SK-N-SH treated with all-trans-retinoic acid at 6 μM for 48 hours (cell line): ENCODE results near the gene PDE1A.
A peak's percentile ranks its signal among the peaks of the same experiment; 100 is the strongest.

Source experiments
- ATAC-seq: fragments of 200-7000 bp; cut with Tn5 transposase; 3 replicates; pipeline ENCODE4 v1.9.1; 2020; ENCODE audit warnings: mild to moderate bottlenecking, moderate library complexity
- ARNTL ChIP-seq: fragments of 450-650 bp; formaldehyde crosslinking; IDR thresholded peaks from 2 replicates; pipeline ENCODE4 v1.5.0; 2020; ENCODE audit warnings: low read depth, mild to moderate bottlenecking, moderate library complexity, borderline replicate concordance
- BACH2 ChIP-seq: fragments of 250-450 bp; sonication (Bioruptor Pico); IDR thresholded peaks from 2 replicates; pipeline ENCODE4 v1.9.0; 2021; ENCODE audit warnings: mild to moderate bottlenecking, borderline replicate concordance
- CREB5 ChIP-seq: fragments of 250-450 bp; sonication (Bioruptor Pico); IDR thresholded peaks from 2 replicates; pipeline ENCODE4 v1.5.1; 2020; ENCODE audit warnings: low read depth, mild to moderate bottlenecking, moderate library complexity
- CSDC2 ChIP-seq: fragments of 250-450 bp; sonication (Bioruptor Pico); IDR thresholded peaks from 2 replicates; pipeline ENCODE4 v1.5.0; 2020; ENCODE audit warnings: mild to moderate bottlenecking, moderate library complexity
- CSRNP3 ChIP-seq: fragments of 250-450 bp; sonication (Bioruptor Pico); IDR thresholded peaks from 2 replicates; pipeline ENCODE4 v1.5.1; 2021; ENCODE audit warnings: mild to moderate bottlenecking, moderate library complexity
- ESRRG ChIP-seq: fragments of 250-450 bp; sonication (Bioruptor Pico); IDR thresholded peaks from 2 replicates; pipeline ENCODE4 v1.6.1; 2021; ENCODE audit warnings: mild to moderate bottlenecking
- GLIS3 ChIP-seq: fragments of 250-450 bp; sonication (Bioruptor Pico); IDR thresholded peaks from 2 replicates; pipeline ENCODE4 v1.5.0; 2020; ENCODE audit warnings: mild to moderate bottlenecking, moderate library complexity
- ISL1 ChIP-seq: fragments of 250-450 bp; sonication (Bioruptor Pico); IDR thresholded peaks from 2 replicates; pipeline ENCODE4 v2.1.2; 2022; ENCODE audit warnings: mild to moderate bottlenecking, moderate library complexity
- OSR1 ChIP-seq: fragments of 250-450 bp; sonication (Bioruptor Pico); IDR thresholded peaks from 2 replicates; pipeline ENCODE4 v1.8.0; 2022; ENCODE audit warnings: moderate library complexity, mild to moderate bottlenecking, inconsistent platforms
- POU6F1 ChIP-seq: fragments of 250-450 bp; sonication (Bioruptor Pico); IDR thresholded peaks from 2 replicates; pipeline ENCODE4 v1.8.0; 2021; ENCODE audit warnings: low read depth, mild to moderate bottlenecking, moderate library complexity, borderline replicate concordance
- PPARA ChIP-seq: fragments of 250-450 bp; sonication (Bioruptor Pico); IDR thresholded peaks from 2 replicates; pipeline ENCODE4 v1.5.0; 2020; ENCODE audit warnings: mild to moderate bottlenecking, borderline replicate concordance
- RARB ChIP-seq: fragments of 250-450 bp; sonication (Bioruptor Pico); IDR thresholded peaks from 2 replicates; pipeline ENCODE4 v1.8.0; 2021; ENCODE audit warnings: mild to moderate bottlenecking, moderate library complexity
- SNAI2 ChIP-seq: fragments of 250-450 bp; sonication (Bioruptor Pico); IDR thresholded peaks from 2 replicates; pipeline ENCODE4 v1.5.0; 2020; ENCODE audit warnings: mild to moderate bottlenecking, moderate library complexity
- TCF4 ChIP-seq: fragments of 250-450 bp; sonication (Bioruptor Pico); IDR thresholded peaks from 2 replicates; pipeline ENCODE4 v1.8.0; 2021; ENCODE audit warnings: mild to moderate bottlenecking, moderate library complexity, borderline replicate concordance
- TOX ChIP-seq: fragments of 250-450 bp; sonication (Bioruptor Pico); IDR thresholded peaks from 2 replicates; pipeline ENCODE4 v1.8.0; 2021; ENCODE audit warnings: mild to moderate bottlenecking, moderate library complexity, borderline replicate concordance
- ZC3H10 ChIP-seq: fragments of 250-450 bp; sonication (Bioruptor Pico); IDR thresholded peaks from 2 replicates; pipeline ENCODE4 v1.5.1; 2021; ENCODE audit warnings: mild to moderate bottlenecking, moderate library complexity
- ZFP3 ChIP-seq: fragments of 250-450 bp; sonication (Bioruptor Pico); IDR thresholded peaks from 2 replicates; pipeline ENCODE4 v1.5.0; 2020; ENCODE audit warnings: mild to moderate bottlenecking, moderate library complexity
- ZFP30 ChIP-seq: fragments of 450-650 bp; formaldehyde crosslinking; IDR thresholded peaks from 2 replicates; pipeline ENCODE4 v1.5.0; 2022; ENCODE audit warnings: mild to moderate bottlenecking, moderate library complexity
- ZNF565 ChIP-seq: fragments of 450-650 bp; formaldehyde crosslinking; conservative IDR thresholded peaks from 2 replicates; pipeline ENCODE4 v1.5.0; 2020; ENCODE audit warnings: low read depth, mild to moderate bottlenecking, moderate library complexity
- ZNF70 ChIP-seq: fragments of 450-650 bp; formaldehyde crosslinking; IDR thresholded peaks from 2 replicates; pipeline ENCODE4 v1.5.0; 2020; ENCODE audit warnings: mild to moderate bottlenecking, moderate library complexity
- ZNF8 ChIP-seq: fragments of 450-650 bp; formaldehyde crosslinking; IDR thresholded peaks from 2 replicates; pipeline ENCODE4 v1.5.0; 2020; ENCODE audit warnings: mild to moderate bottlenecking, moderate library complexity

The PDE1A gene

GRCh38 chr2:182240862-182241371, 185.9 kb downstream of the PDE1A start:
- TF ChIP-seq OSR1 (CRISPR knock-in tag), result no peak
- no peak for TF ChIP-seq CSDC2 (CRISPR knock-in tag)
- no peak for TF ChIP-seq TOX (CRISPR knock-in tag)
- no peak for TF ChIP-seq ESRRG (CRISPR knock-in tag)
- no peak for TF ChIP-seq ZNF8 (CRISPR knock-in tag)
- peak; percentile 65; the same call in 2 of the 3 replicates for ATAC-seq

- no peak for TF ChIP-seq ZNF565 (CRISPR knock-in tag)
- TF ChIP-seq POU6F1 (CRISPR knock-in tag), result no peak
- no peak for TF ChIP-seq ZFP3 (CRISPR knock-in tag)
- TF ChIP-seq ZC3H10 (CRISPR knock-in tag), result no peak
- TF ChIP-seq GLIS3 (CRISPR knock-in tag), result no peak
- no peak for TF ChIP-seq ARNTL (CRISPR knock-in tag)
- TF ChIP-seq PPARA (CRISPR knock-in tag), result no peak
- TF ChIP-seq ZNF8 (CRISPR knock-in tag), result no peak
- TF ChIP-seq TCF4, result no peak
- TF ChIP-seq BACH2 (CRISPR knock-in tag), result no peak
- no peak for TF ChIP-seq CSRNP3 (CRISPR knock-in tag)
- TF ChIP-seq ZNF70 (CRISPR knock-in tag), result no peak
- no peak for TF ChIP-seq SNAI2 (CRISPR knock-in tag)
- no peak for TF ChIP-seq ZFP30 (CRISPR knock-in tag)
- TF ChIP-seq ESRRG (CRISPR knock-in tag), result no peak
- TF ChIP-seq CSDC2 (CRISPR knock-in tag), result no peak
- no peak for TF ChIP-seq RARB
- no peak for TF ChIP-seq CREB5 (CRISPR knock-in tag)
- TF ChIP-seq OSR1 (CRISPR knock-in tag), result no peak
- no peak for TF ChIP-seq ISL1 (CRISPR knock-in tag)
- ATAC-seq, result no peak
Measured at GRCh38 chr2:182230561-182230960, 196.3 kb downstream of the PDE1A start.

- TF ChIP-seq CSRNP3 (CRISPR knock-in tag), result no peak
- TF ChIP-seq ZFP30 (CRISPR knock-in tag), result no peak
- no peak for TF ChIP-seq ZNF70 (CRISPR knock-in tag)
- no peak for TF ChIP-seq GLIS3 (CRISPR knock-in tag)
- ATAC-seq, result peak; percentile 45; the same call in 1 of the 3 replicates
Measured at GRCh38 chr2:182229297-182229696, 197.5 kb downstream of the PDE1A start.

- ATAC-seq, result peak; percentile 51; the same call in 2 of the 3 replicates
- no peak for TF ChIP-seq ZNF8 (CRISPR knock-in tag)
- TF ChIP-seq BACH2 (CRISPR knock-in tag), result no peak
Measured at GRCh38 chr2:182228741-182229140, 198.1 kb downstream of the PDE1A start.

- ATAC-seq, result no peak
- TF ChIP-seq PPARA (CRISPR knock-in tag) (no peak), ESRRG (CRISPR knock-in tag) (no peak), OSR1 (CRISPR knock-in tag) (no peak), ZFP30 (CRISPR knock-in tag) (no peak), ZNF70 (CRISPR knock-in tag) (no peak), ARNTL (CRISPR knock-in tag) (no peak), CSRNP3 (CRISPR knock-in tag) (no peak)
Measured at GRCh38 chr2:182228073-182228473, 198.8 kb downstream of the PDE1A start.
